ENCODE measurements around the gene RAB11FIP2.
A peak's percentile ranks its signal among the peaks of the same experiment; 100 is the strongest.

The RAB11FIP2 gene

DNA sequence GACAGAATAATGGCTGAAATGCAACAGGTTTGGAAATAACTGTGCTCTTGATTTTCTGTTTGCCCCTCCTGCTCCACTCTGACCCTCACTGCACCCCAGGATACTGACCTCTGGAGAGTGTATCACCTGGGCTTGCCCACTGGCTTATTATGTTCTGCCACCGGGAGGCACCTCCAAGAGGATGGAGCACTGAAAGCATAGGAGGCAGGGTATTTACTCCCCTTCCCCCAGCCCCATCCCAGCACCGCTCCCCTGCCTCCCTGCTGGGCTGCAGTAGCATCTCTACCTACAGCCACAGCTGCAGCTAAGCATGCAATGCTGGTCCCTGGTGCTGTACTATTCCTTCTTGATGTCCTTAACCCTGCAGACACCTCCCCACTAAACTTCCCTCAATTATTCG lies 26.4 kb downstream of the RAB11FIP2 start:
- no CpG with 5 or more reads among the region's 3 CpGs for WGBS (ENCODE audit: extremely low coverage, insufficient coverage, low lambda C conversion rate)
- Histone ChIP-seq H3K9ac (ENCODE audit: low read length) (no peak overlapping the region), H3K4ac (ENCODE audit: low read depth, low read length) (no peak overlapping the region), H4K8ac (ENCODE audit: low read depth, low read length) (no peak overlapping the region), H2AK5ac (ENCODE audit: low read length) (no peak overlapping the region), H2BK15ac (replicated peaks; ENCODE audit: low read depth) (no peak overlapping the region), H3K4me3 (ENCODE audit: low read length) (no peak overlapping the region), H3K23ac (ENCODE audit: low read length) (no peak overlapping the region), H3K36me3 (ENCODE audit: control insufficient read depth, insufficient read depth, low read length) (no peaks in the 10 kb centered on the region), H4K5ac (ENCODE audit: low read length) (no peak overlapping the region), H3K4me2 (ENCODE audit: low read length) (no peak overlapping the region), H2BK5ac (ENCODE audit: low read length) (no peak overlapping the region), H2BK120ac (ENCODE audit: low read depth, low read length) (no peak overlapping the region), H3K79me1 (ENCODE audit: low read length) (peaks cover 1% of the 10 kb centered on the region), H3K4me1 (ENCODE audit: control insufficient read depth, low read depth, low read length) (peaks cover 3% of the 10 kb centered on the region), H3K27me3 (ENCODE audit: insufficient read depth, low read length, poor library complexity) (no peaks in the 10 kb centered on the region), H3K27ac (ENCODE audit: low read depth, low read length) (no peak overlapping the region), H3K79me2 (ENCODE audit: control insufficient read depth, insufficient read depth, low read length) (no peaks in the 10 kb centered on the region), H3K56ac (ENCODE audit: low read length) (no peak overlapping the region), H3K18ac (ENCODE audit: low read length) (peak overlapping the region; percentile 60)
- peak; percentile 51 for DNase-seq

DNA sequence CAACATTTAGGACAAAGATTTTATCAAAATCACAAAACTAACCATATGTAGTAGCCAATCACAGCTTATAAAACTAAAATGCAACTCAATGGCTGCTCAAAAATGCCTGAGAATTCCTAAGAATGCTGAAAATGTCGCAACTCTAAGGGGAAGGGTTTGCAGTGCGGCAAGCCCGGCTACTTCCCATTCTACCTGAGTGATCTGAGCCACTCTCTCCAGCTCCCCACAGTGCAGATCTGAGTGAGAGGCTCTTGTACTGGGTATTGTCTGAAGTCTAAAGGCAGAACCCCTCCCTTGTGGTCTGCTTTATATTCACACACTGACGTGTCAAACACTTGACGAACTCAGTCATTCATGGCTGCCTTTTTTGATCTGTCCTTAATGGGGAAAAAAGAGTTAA lies 28.9 kb downstream of the RAB11FIP2 start:
- no peak overlapping the region for H2BK120ac ChIP-seq (ENCODE audit: low read depth, low read length)
- DNase-seq = peak; percentile 95
- no peak overlapping the region for H3K18ac ChIP-seq (ENCODE audit: low read length)
- H3K4me3 ChIP-seq (ENCODE audit: low read length) = no peak overlapping the region
- H2BK15ac ChIP-seq (replicated peaks; ENCODE audit: low read depth) = no peak overlapping the region
- H4K5ac ChIP-seq (ENCODE audit: low read length) = no peak overlapping the region
- H3K36me3 ChIP-seq (ENCODE audit: control insufficient read depth, insufficient read depth, low read length) = no peaks in the 10 kb centered on the region
- no peak overlapping the region for H3K9ac ChIP-seq (ENCODE audit: low read length)
- WGBS (ENCODE audit: extremely low coverage, insufficient coverage, low lambda C conversion rate) = no CpG with 5 or more reads among the region's 5 CpGs
- no peak overlapping the region for H2BK5ac ChIP-seq (ENCODE audit: low read length)
- H3K4me2 ChIP-seq (ENCODE audit: low read length) = no peak overlapping the region
- no peaks in the 10 kb centered on the region for H3K27me3 ChIP-seq (ENCODE audit: insufficient read depth, low read length, poor library complexity)
- no peak overlapping the region for H3K27ac ChIP-seq (ENCODE audit: low read depth, low read length)
- H3K4ac ChIP-seq (ENCODE audit: low read depth, low read length) = no peak overlapping the region
- no peak overlapping the region for H3K56ac ChIP-seq (ENCODE audit: low read length)
- no peak overlapping the region for H4K8ac ChIP-seq (ENCODE audit: low read depth, low read length)
- no peaks in the 10 kb centered on the region for H3K79me2 ChIP-seq (ENCODE audit: control insufficient read depth, insufficient read depth, low read length)
- H3K23ac ChIP-seq (ENCODE audit: low read length) = no peak overlapping the region
- H2AK5ac ChIP-seq (ENCODE audit: low read length) = no peak overlapping the region
- H3K4me1 ChIP-seq (ENCODE audit: control insufficient read depth, low read depth, low read length) = peaks cover 3% of the 10 kb centered on the region
- H3K79me1 ChIP-seq (ENCODE audit: low read length) = peaks cover 1% of the 10 kb centered on the region

DNA sequence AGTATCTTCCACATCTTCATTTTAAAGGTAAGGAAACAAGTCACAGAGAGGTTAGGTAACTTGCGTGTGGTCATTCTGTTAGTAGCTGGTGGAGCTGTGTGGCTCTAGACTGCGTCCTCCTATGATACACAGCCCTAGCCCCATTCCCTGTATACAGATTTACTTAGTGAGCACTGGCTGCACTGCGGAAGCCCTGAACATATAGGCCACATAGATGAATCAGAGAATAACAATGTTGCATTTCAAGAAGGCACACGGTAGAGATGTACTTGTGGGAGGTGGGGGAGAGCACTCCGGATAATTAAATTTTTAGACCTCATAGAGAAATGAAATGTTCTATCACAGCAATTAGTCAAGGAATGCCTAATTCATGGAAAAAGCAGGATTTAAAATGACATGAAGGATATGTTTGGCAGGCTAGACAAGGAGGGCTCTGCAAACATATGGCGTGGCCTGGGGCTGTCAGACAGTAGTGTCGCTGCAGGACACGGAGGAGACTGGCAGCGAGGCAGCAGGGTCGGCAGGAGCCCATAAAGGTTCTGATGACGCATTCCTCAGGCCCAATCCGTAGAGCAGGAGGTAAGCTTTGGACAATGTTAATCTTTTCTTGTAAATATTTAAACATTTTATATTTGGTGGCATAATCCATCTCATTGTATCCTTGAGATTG lies 29.5 kb downstream of the RAB11FIP2 start:
- Histone ChIP-seq H3K79me1 (ENCODE audit: low read length) (peaks cover 1% of the 10 kb centered on the region), H2AK5ac (ENCODE audit: low read length) (no peak overlapping the region), H4K8ac (ENCODE audit: low read depth, low read length) (no peak overlapping the region), H3K56ac (ENCODE audit: low read length) (no peak overlapping the region), H2BK5ac (ENCODE audit: low read length) (no peak overlapping the region), H3K23ac (ENCODE audit: low read length) (no peak overlapping the region), H3K4me3 (ENCODE audit: low read length) (no peak overlapping the region), H4K5ac (ENCODE audit: low read length) (no peak overlapping the region), H3K4ac (ENCODE audit: low read depth, low read length) (no peak overlapping the region), H3K9ac (ENCODE audit: low read length) (no peak overlapping the region), H3K18ac (ENCODE audit: low read length) (no peak overlapping the region), H3K27me3 (ENCODE audit: insufficient read depth, low read length, poor library complexity) (no peaks in the 10 kb centered on the region), H3K79me2 (ENCODE audit: control insufficient read depth, insufficient read depth, low read length) (no peaks in the 10 kb centered on the region), H2BK15ac (replicated peaks; ENCODE audit: low read depth) (no peak overlapping the region), H3K27ac (ENCODE audit: low read depth, low read length) (no peak overlapping the region), H3K36me3 (ENCODE audit: control insufficient read depth, insufficient read depth, low read length) (no peaks in the 10 kb centered on the region), H3K4me2 (ENCODE audit: low read length) (no peak overlapping the region), H2BK120ac (ENCODE audit: low read depth, low read length) (no peak overlapping the region), H3K4me1 (ENCODE audit: control insufficient read depth, low read depth, low read length) (peaks cover 3% of the 10 kb centered on the region)
- no CpG with 5 or more reads among the region's 12 CpGs for WGBS (ENCODE audit: extremely low coverage, insufficient coverage, low lambda C conversion rate)
- DNase-seq = no peak

DNA sequence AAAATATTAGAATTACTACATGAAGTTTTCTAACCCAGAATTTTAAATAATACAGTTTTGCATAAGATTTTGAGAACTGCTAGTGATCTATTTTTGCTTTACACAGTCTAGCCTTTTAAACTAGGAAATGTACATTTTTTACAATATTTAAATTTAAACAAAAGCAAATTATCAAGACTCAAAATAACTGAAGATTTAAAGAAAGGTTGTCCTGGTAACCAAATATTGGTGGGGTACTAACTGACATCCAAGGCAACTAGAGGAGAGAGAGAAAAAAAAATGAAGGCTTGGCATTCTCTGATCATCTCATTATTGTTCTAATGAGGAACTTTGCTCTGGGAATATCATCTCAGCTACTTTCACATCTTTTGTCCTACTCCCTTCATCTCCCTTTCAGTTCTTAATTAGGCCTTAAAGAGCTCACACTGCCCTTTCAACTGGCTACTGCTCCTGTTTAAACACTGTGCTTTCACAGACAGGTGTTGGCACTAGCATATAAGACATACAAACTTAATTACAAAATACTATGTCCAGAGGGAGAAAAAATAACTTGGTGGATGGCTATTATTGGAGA lies 33.7 kb downstream of the RAB11FIP2 start:
- Histone ChIP-seq H3K36me3 (ENCODE audit: control insufficient read depth, insufficient read depth, low read length) (no peaks in the 10 kb centered on the region), H3K27ac (ENCODE audit: low read depth, low read length) (no peak overlapping the region), H3K4ac (ENCODE audit: low read depth, low read length) (no peak overlapping the region), H3K4me2 (ENCODE audit: low read length) (no peak overlapping the region), H2BK5ac (ENCODE audit: low read length) (no peak overlapping the region), H4K5ac (ENCODE audit: low read length) (no peak overlapping the region), H3K4me1 (ENCODE audit: control insufficient read depth, low read depth, low read length) (peaks cover 1% of the 10 kb centered on the region), H3K79me2 (ENCODE audit: control insufficient read depth, insufficient read depth, low read length) (no peaks in the 10 kb centered on the region), H2BK15ac (replicated peaks; ENCODE audit: low read depth) (no peak overlapping the region), H3K56ac (ENCODE audit: low read length) (no peak overlapping the region), H2AK5ac (ENCODE audit: low read length) (no peak overlapping the region), H3K4me3 (ENCODE audit: low read length) (no peak overlapping the region), H3K79me1 (ENCODE audit: low read length) (no peaks in the 10 kb centered on the region), H4K8ac (ENCODE audit: low read depth, low read length) (no peak overlapping the region), H3K9ac (ENCODE audit: low read length) (no peak overlapping the region), H3K18ac (ENCODE audit: low read length) (no peak overlapping the region), H2BK120ac (ENCODE audit: low read depth, low read length) (no peak overlapping the region), H3K23ac (ENCODE audit: low read length) (no peak overlapping the region), H3K27me3 (ENCODE audit: insufficient read depth, low read length, poor library complexity) (no peaks in the 10 kb centered on the region)
- no peak for DNase-seq

DNA sequence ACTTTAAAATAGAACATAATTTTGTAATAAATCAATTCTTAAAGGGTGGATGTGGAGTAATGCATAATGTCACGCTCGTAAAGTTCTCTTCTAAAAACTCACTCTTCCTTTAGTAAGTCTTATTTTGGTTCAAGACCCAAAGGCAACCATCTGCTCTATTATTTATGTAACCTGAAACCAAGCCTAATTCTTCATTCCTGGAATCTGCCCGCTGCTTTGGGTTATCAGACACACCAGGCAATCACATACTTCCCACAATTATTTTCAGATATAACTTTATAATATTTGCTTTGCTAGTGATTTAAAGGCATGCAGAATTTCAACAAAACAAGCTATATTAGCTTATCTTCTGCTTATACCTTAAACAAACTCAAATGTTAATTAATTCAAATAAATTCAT lies 39.0 kb downstream of the RAB11FIP2 start:
- no CpG with 5 or more reads among the region's 3 CpGs for WGBS (ENCODE audit: extremely low coverage, insufficient coverage, low lambda C conversion rate)
- Histone ChIP-seq H3K79me1 (ENCODE audit: low read length) (no peaks in the 10 kb centered on the region), H2BK5ac (ENCODE audit: low read length) (no peak overlapping the region), H4K8ac (ENCODE audit: low read depth, low read length) (no peak overlapping the region), H2BK120ac (ENCODE audit: low read depth, low read length) (no peak overlapping the region), H3K18ac (ENCODE audit: low read length) (no peak overlapping the region), H3K23ac (ENCODE audit: low read length) (no peak overlapping the region), H3K4me1 (ENCODE audit: control insufficient read depth, low read depth, low read length) (no peaks in the 10 kb centered on the region), H3K79me2 (ENCODE audit: control insufficient read depth, insufficient read depth, low read length) (no peaks in the 10 kb centered on the region), H2BK15ac (replicated peaks; ENCODE audit: low read depth) (no peak overlapping the region), H3K36me3 (ENCODE audit: control insufficient read depth, insufficient read depth, low read length) (no peaks in the 10 kb centered on the region), H3K27ac (ENCODE audit: low read depth, low read length) (no peak overlapping the region), H3K56ac (ENCODE audit: low read length) (no peak overlapping the region), H3K4ac (ENCODE audit: low read depth, low read length) (no peak overlapping the region), H3K27me3 (ENCODE audit: insufficient read depth, low read length, poor library complexity) (no peaks in the 10 kb centered on the region), H3K4me2 (ENCODE audit: low read length) (no peak overlapping the region), H3K4me3 (ENCODE audit: low read length) (no peak overlapping the region), H4K5ac (ENCODE audit: low read length) (no peak overlapping the region), H2AK5ac (ENCODE audit: low read length) (no peak overlapping the region), H3K9ac (ENCODE audit: low read length) (no peak overlapping the region)
- DNase-seq = no peak

DNA sequence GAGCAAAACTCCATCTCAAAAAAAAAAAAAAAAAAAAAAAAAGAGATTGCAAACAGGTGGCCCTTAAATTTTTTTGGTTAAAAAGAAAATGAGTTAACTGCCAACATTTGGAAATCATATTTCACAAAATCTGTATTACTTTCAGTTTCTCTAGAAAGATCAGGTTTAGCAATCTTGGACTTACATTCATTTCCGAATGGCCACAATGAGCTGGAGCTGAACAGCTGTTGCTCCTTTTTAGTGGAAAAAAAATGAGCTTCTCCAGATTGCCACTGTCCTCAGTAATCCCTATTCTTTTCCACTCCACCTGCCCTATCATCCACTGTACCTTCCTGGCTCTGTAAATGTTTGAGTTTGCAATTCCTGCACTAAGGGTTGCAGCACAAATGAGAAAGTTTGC lies 43.6 kb downstream of the RAB11FIP2 start:
- H3K4ac ChIP-seq (ENCODE audit: low read depth, low read length) = no peak overlapping the region
- H2BK15ac ChIP-seq (replicated peaks; ENCODE audit: low read depth) = no peak overlapping the region
- no peak overlapping the region for H2AK5ac ChIP-seq (ENCODE audit: low read length)
- H3K36me3 ChIP-seq (ENCODE audit: control insufficient read depth, insufficient read depth, low read length) = no peaks in the 10 kb centered on the region
- H3K18ac ChIP-seq (ENCODE audit: low read length) = no peak overlapping the region
- no peak overlapping the region for H4K8ac ChIP-seq (ENCODE audit: low read depth, low read length)
- no peaks in the 10 kb centered on the region for H3K4me1 ChIP-seq (ENCODE audit: control insufficient read depth, low read depth, low read length)
- no peaks in the 10 kb centered on the region for H3K79me2 ChIP-seq (ENCODE audit: control insufficient read depth, insufficient read depth, low read length)
- H3K9ac ChIP-seq (ENCODE audit: low read length) = no peak overlapping the region
- H3K4me2 ChIP-seq (ENCODE audit: low read length) = no peak overlapping the region
- H3K56ac ChIP-seq (ENCODE audit: low read length) = no peak overlapping the region
- WGBS (ENCODE audit: extremely low coverage, insufficient coverage, low lambda C conversion rate) = no CpG with 5 or more reads among the region's 1 CpG
- no peaks in the 10 kb centered on the region for H3K79me1 ChIP-seq (ENCODE audit: low read length)
- H4K5ac ChIP-seq (ENCODE audit: low read length) = no peak overlapping the region
- no peak overlapping the region for H2BK5ac ChIP-seq (ENCODE audit: low read length)
- H3K27me3 ChIP-seq (ENCODE audit: insufficient read depth, low read length, poor library complexity) = no peaks in the 10 kb centered on the region
- H3K4me3 ChIP-seq (ENCODE audit: low read length) = no peak overlapping the region
- H3K27ac ChIP-seq (ENCODE audit: low read depth, low read length) = no peak overlapping the region
- DNase-seq = no peak
- no peak overlapping the region for H2BK120ac ChIP-seq (ENCODE audit: low read depth, low read length)
- no peak overlapping the region for H3K23ac ChIP-seq (ENCODE audit: low read length)

Measured in mesendoderm (in vitro differentiated cells).